ENCODE data around the gene DBH.

- TF ChIP-seq CTCF (IDR thresholded peaks at IDR 0.05; ENCODE audit: extremely low read depth in 1 of 2, insufficient read depth in 1 of 2, low read depth in 1 of 2, low read length in 2 of 2) (no peak), POLR2A (IDR thresholded peaks at IDR 0.05; ENCODE audit: low read depth, low read length) (no peak), MYC (IDR thresholded peaks at IDR 0.05; ENCODE audit: low read depth, low read length) (no peak), EZH2 (IDR thresholded peaks at IDR 0.05; ENCODE audit: borderline replicate concordance, low read depth, low read length, severe bottlenecking) (no peak)
Observed at GRCh38 chr9:133703591-133704399, 67.6 kb downstream of the DBH start.

All from endothelial cell of umbilical vein (primary cell).